SK-N-SH treated with all-trans-retinoic acid at 6 μM for 48 hours (cell line): ENCODE data around the gene RAB8B.

Source experiments
- ATAC-seq: fragments of 200-7000 bp; cut with Tn5 transposase; 3 replicates; pipeline ENCODE4 v1.9.1; 2020; ENCODE audit warnings: mild to moderate bottlenecking, moderate library complexity
- ARNTL ChIP-seq: fragments of 450-650 bp; formaldehyde crosslinking; IDR thresholded peaks from 2 replicates; pipeline ENCODE4 v1.5.0; 2020; ENCODE audit warnings: low read depth, mild to moderate bottlenecking, moderate library complexity, borderline replicate concordance
- BACH2 ChIP-seq: fragments of 250-450 bp; sonication (Bioruptor Pico); IDR thresholded peaks from 2 replicates; pipeline ENCODE4 v1.9.0; 2021; ENCODE audit warnings: mild to moderate bottlenecking, borderline replicate concordance
- CSDC2 ChIP-seq: fragments of 250-450 bp; sonication (Bioruptor Pico); IDR thresholded peaks from 2 replicates; pipeline ENCODE4 v1.5.0; 2020; ENCODE audit warnings: mild to moderate bottlenecking, moderate library complexity
- ESRRG ChIP-seq: fragments of 250-450 bp; sonication (Bioruptor Pico); IDR thresholded peaks from 2 replicates; pipeline ENCODE4 v1.6.1; 2021; ENCODE audit warnings: mild to moderate bottlenecking
- GLIS3 ChIP-seq: fragments of 250-450 bp; sonication (Bioruptor Pico); IDR thresholded peaks from 2 replicates; pipeline ENCODE4 v1.5.0; 2020; ENCODE audit warnings: mild to moderate bottlenecking, moderate library complexity
- ISL1 ChIP-seq: fragments of 250-450 bp; sonication (Bioruptor Pico); IDR thresholded peaks from 2 replicates; pipeline ENCODE4 v2.1.2; 2022; ENCODE audit warnings: mild to moderate bottlenecking, moderate library complexity
- OSR1 ChIP-seq: fragments of 250-450 bp; sonication (Bioruptor Pico); IDR thresholded peaks from 2 replicates; pipeline ENCODE4 v1.8.0; 2022; ENCODE audit warnings: moderate library complexity, mild to moderate bottlenecking, inconsistent platforms
- PPARA ChIP-seq: fragments of 250-450 bp; sonication (Bioruptor Pico); IDR thresholded peaks from 2 replicates; pipeline ENCODE4 v1.5.0; 2020; ENCODE audit warnings: mild to moderate bottlenecking, borderline replicate concordance
- RARB ChIP-seq: fragments of 250-450 bp; sonication (Bioruptor Pico); IDR thresholded peaks from 2 replicates; pipeline ENCODE4 v1.8.0; 2021; ENCODE audit warnings: mild to moderate bottlenecking, moderate library complexity
- SNAI2 ChIP-seq: fragments of 250-450 bp; sonication (Bioruptor Pico); IDR thresholded peaks from 2 replicates; pipeline ENCODE4 v1.5.0; 2020; ENCODE audit warnings: mild to moderate bottlenecking, moderate library complexity
- TCF4 ChIP-seq: fragments of 250-450 bp; sonication (Bioruptor Pico); IDR thresholded peaks from 2 replicates; pipeline ENCODE4 v1.8.0; 2021; ENCODE audit warnings: mild to moderate bottlenecking, moderate library complexity, borderline replicate concordance
- TOX ChIP-seq: fragments of 250-450 bp; sonication (Bioruptor Pico); IDR thresholded peaks from 2 replicates; pipeline ENCODE4 v1.8.0; 2021; ENCODE audit warnings: mild to moderate bottlenecking, moderate library complexity, borderline replicate concordance
- ZC3H10 ChIP-seq: fragments of 250-450 bp; sonication (Bioruptor Pico); IDR thresholded peaks from 2 replicates; pipeline ENCODE4 v1.5.1; 2021; ENCODE audit warnings: mild to moderate bottlenecking, moderate library complexity
- ZFP3 ChIP-seq: fragments of 250-450 bp; sonication (Bioruptor Pico); IDR thresholded peaks from 2 replicates; pipeline ENCODE4 v1.5.0; 2020; ENCODE audit warnings: mild to moderate bottlenecking, moderate library complexity
- ZFP30 ChIP-seq: fragments of 450-650 bp; formaldehyde crosslinking; IDR thresholded peaks from 2 replicates; pipeline ENCODE4 v1.5.0; 2022; ENCODE audit warnings: mild to moderate bottlenecking, moderate library complexity
- ZNF70 ChIP-seq: fragments of 450-650 bp; formaldehyde crosslinking; IDR thresholded peaks from 2 replicates; pipeline ENCODE4 v1.5.0; 2020; ENCODE audit warnings: mild to moderate bottlenecking, moderate library complexity
- TF ChIP-seq, protein P1 (sequence below): fragments of 250-450 bp; sonication (Bioruptor Pico); IDR thresholded peaks from 2 replicates; pipeline ENCODE4 v1.5.1; 2020; ENCODE audit warnings: low read depth, mild to moderate bottlenecking, moderate library complexity
- TF ChIP-seq, protein P2 (sequence below): fragments of 250-450 bp; sonication (Bioruptor Pico); IDR thresholded peaks from 2 replicates; pipeline ENCODE4 v1.8.0; 2021; ENCODE audit warnings: low read depth, mild to moderate bottlenecking, moderate library complexity, borderline replicate concordance
- TF ChIP-seq, protein P3 (sequence below): fragments of 250-450 bp; sonication (Bioruptor Pico); IDR thresholded peaks from 2 replicates; pipeline ENCODE4 v1.5.0; 2020; ENCODE audit warnings: mild to moderate bottlenecking, moderate library complexity
- TF ChIP-seq, protein P4 (sequence below): fragments of 250-450 bp; sonication (Bioruptor Pico); IDR thresholded peaks from 2 replicates; pipeline ENCODE4 v1.8.0; 2020; ENCODE audit warnings: mild to moderate bottlenecking, moderate library complexity, borderline replicate concordance

RAB8B gene

DNA sequence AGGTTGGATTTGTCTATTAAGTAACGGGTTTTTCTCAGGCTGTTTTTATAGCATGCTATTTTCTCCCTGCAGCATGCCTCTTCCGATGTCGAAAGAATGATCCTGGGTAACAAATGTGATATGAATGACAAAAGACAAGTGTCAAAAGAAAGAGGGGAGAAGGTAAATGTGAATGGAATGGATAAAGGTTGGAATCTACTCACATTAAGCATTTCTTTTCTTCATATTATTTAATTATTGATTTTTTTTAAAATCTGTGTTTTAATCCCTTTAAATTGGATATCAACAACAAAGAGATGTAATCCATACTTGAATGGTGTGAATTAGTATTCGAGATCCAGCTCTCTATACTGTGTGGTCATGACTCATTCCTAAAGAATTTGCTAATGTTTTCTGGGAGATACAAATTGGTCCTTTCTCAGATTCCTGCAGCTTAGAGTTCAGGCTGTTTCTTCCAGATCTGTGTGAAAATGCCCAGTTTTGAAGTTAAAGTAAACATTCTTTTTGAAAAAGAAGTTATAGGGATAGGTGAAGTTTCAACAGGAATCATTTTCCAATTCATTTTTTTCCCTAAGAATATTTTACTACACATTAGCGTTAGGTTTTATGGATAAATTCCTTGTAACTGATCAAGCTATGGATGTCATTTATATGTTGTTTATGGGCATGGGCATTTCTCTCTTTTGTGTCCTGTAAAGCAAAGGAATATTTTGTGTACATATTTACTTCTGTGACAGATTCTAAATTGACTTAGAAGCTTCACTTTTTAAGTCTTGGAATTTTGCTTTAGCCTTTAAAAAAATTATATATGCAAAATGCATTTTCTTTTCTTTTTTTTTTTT is 67.2 kb downstream of the RAB8B start:
- ATAC-seq: peak; percentile 95

DNA sequence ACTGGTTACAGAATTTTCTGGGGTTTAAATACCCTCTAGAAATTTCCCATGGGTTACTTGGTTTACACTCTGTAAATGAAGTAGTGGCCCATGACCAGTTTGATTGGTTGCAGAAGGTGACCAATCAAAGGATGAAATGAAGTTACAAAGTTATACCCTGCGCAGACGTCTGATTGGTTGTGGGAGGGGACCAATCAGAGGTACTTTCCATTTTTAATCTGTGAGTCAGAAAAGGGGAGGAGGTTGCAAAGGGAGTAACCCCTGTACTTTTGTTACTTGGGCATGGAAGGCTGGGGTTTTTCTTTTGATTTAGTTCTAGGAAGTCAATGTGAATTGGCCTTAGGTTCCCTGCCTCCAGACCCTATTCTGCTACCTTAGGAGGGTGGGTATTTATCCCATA is 69.3 kb downstream of the RAB8B start:
- ATAC-seq: no peak
- TF ChIP-seq, protein P1, sequence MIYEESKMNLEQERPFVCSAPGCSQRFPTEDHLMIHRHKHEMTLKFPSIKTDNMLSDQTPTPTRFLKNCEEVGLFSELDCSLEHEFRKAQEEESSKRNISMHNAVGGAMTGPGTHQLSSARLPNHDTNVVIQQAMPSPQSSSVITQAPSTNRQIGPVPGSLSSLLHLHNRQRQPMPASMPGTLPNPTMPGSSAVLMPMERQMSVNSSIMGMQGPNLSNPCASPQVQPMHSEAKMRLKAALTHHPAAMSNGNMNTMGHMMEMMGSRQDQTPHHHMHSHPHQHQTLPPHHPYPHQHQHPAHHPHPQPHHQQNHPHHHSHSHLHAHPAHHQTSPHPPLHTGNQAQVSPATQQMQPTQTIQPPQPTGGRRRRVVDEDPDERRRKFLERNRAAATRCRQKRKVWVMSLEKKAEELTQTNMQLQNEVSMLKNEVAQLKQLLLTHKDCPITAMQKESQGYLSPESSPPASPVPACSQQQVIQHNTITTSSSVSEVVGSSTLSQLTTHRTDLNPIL (CRISPR knock-in tag): no peak
- no peak for TF ChIP-seq OSR1 (CRISPR knock-in tag)
- TF ChIP-seq ARNTL: no peak
- no peak for TF ChIP-seq PPARA (CRISPR knock-in tag)
- TF ChIP-seq, protein P2, sequence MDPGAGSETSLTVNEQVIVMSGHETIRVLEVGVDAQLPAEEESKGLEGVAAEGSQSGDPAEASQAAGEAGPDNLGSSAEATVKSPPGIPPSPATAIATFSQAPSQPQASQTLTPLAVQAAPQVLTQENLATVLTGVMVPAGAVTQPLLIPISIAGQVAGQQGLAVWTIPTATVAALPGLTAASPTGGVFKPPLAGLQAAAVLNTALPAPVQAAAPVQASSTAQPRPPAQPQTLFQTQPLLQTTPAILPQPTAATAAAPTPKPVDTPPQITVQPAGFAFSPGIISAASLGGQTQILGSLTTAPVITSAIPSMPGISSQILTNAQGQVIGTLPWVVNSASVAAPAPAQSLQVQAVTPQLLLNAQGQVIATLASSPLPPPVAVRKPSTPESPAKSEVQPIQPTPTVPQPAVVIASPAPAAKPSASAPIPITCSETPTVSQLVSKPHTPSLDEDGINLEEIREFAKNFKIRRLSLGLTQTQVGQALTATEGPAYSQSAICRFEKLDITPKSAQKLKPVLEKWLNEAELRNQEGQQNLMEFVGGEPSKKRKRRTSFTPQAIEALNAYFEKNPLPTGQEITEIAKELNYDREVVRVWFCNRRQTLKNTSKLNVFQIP (CRISPR knock-in tag): no peak
- no peak for TF ChIP-seq CSDC2 (CRISPR knock-in tag)
- TF ChIP-seq GLIS3 (CRISPR knock-in tag): no peak
- no peak for TF ChIP-seq ZFP3 (CRISPR knock-in tag)
- TF ChIP-seq TCF4: no peak
- no peak for TF ChIP-seq BACH2 (CRISPR knock-in tag)
- TF ChIP-seq ESRRG (CRISPR knock-in tag): no peak
- no peak for TF ChIP-seq ZFP30 (CRISPR knock-in tag)
- TF ChIP-seq, protein P3, sequence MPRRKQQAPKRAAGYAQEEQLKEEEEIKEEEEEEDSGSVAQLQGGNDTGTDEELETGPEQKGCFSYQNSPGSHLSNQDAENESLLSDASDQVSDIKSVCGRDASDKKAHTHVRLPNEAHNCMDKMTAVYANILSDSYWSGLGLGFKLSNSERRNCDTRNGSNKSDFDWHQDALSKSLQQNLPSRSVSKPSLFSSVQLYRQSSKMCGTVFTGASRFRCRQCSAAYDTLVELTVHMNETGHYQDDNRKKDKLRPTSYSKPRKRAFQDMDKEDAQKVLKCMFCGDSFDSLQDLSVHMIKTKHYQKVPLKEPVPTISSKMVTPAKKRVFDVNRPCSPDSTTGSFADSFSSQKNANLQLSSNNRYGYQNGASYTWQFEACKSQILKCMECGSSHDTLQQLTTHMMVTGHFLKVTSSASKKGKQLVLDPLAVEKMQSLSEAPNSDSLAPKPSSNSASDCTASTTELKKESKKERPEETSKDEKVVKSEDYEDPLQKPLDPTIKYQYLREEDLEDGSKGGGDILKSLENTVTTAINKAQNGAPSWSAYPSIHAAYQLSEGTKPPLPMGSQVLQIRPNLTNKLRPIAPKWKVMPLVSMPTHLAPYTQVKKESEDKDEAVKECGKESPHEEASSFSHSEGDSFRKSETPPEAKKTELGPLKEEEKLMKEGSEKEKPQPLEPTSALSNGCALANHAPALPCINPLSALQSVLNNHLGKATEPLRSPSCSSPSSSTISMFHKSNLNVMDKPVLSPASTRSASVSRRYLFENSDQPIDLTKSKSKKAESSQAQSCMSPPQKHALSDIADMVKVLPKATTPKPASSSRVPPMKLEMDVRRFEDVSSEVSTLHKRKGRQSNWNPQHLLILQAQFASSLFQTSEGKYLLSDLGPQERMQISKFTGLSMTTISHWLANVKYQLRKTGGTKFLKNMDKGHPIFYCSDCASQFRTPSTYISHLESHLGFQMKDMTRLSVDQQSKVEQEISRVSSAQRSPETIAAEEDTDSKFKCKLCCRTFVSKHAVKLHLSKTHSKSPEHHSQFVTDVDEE: no peak

More for the DNA sequence above, 67.2 kb downstream of the RAB8B start:
- TF ChIP-seq ISL1 (CRISPR knock-in tag) (peak; percentile 75), RARB (CRISPR knock-in tag) (no peak), ARNTL (no peak), ZFP3 (CRISPR knock-in tag) (no peak), SNAI2 (CRISPR knock-in tag) (no peak)
- TF ChIP-seq, protein P1 (CRISPR knock-in tag): no peak

DNA sequence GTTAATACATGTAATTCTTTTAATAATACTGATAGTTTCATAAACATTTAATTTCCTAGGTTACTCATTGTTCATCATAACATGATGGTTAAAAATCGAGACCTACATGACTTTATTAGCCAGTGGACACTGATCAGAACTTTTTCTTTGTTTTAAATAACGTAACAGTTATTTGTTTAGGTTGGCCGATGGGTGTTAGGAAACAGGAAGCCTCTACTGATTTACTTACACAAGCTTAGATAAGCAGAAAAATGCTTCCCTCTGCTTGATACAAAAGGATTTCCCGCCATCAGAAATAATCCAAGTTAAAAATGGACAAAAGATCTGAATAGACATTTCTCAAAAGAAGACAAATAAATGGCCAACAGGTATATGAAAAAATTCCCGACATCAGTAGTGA is 71.4 kb downstream of the RAB8B start:
- ATAC-seq: no peak
- TF ChIP-seq ISL1 (CRISPR knock-in tag) (no peak), BACH2 (CRISPR knock-in tag) (no peak), GLIS3 (CRISPR knock-in tag) (no peak), ZC3H10 (CRISPR knock-in tag) (no peak), ZNF70 (CRISPR knock-in tag) (no peak), OSR1 (CRISPR knock-in tag) (no peak), TOX (CRISPR knock-in tag) (no peak)
- TF ChIP-seq, protein P2 (CRISPR knock-in tag): no peak
- TF ChIP-seq, protein P4, sequence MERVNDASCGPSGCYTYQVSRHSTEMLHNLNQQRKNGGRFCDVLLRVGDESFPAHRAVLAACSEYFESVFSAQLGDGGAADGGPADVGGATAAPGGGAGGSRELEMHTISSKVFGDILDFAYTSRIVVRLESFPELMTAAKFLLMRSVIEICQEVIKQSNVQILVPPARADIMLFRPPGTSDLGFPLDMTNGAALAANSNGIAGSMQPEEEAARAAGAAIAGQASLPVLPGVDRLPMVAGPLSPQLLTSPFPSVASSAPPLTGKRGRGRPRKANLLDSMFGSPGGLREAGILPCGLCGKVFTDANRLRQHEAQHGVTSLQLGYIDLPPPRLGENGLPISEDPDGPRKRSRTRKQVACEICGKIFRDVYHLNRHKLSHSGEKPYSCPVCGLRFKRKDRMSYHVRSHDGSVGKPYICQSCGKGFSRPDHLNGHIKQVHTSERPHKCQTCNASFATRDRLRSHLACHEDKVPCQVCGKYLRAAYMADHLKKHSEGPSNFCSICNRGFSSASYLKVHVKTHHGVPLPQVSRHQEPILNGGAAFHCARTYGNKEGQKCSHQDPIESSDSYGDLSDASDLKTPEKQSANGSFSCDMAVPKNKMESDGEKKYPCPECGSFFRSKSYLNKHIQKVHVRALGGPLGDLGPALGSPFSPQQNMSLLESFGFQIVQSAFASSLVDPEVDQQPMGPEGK: no peak
